Immature natural killer cell (primary cell): ENCODE results near the gene FOXO3. TPM values are rescaled to one million over a fixed set of nuclear protein-coding genes. Genes with fewer than 3 reads are reported as not detected.
A peak's percentile ranks its signal among the peaks of the same experiment; 100 is the strongest.

Experiments
- DNase-seq, 3 donors: peaks; one replicate each; pipeline ENCODE4 v3.0.0; 2022; ENCODE audit warnings: mixed read lengths in 1 of 3
- H3K27ac Mint-ChIP-seq, 6 donors: one replicate each; pipeline ENCODE4 v1.8.0; 2020; ENCODE audit warnings: mixed read lengths in 6 of 6, mild to moderate bottlenecking in 5 of 6, inconsistent platforms in 4 of 6, moderate library complexity in 3 of 6
- H3K27me3 Mint-ChIP-seq, 3 donors: one replicate each; pipeline ENCODE4 v1.8.0; 2020 to 2021; ENCODE audit warnings: low read depth in 3 of 3, mild to moderate bottlenecking in 3 of 3, mixed read lengths in 3 of 3, moderate library complexity in 3 of 3, inconsistent platforms in 1 of 3
- H3K36me3 Mint-ChIP-seq, 3 donors: one replicate each; pipeline ENCODE4 v1.8.0; 2020; ENCODE audit warnings: mixed read lengths in 3 of 3, inconsistent platforms in 2 of 3, mild to moderate bottlenecking in 2 of 3
- H3K4me1 Mint-ChIP-seq, 2 donors: one replicate each; pipeline ENCODE4 v1.8.0; 2020; ENCODE audit warnings: inconsistent platforms in 2 of 2, mild to moderate bottlenecking in 2 of 2, mixed read lengths in 2 of 2, moderate library complexity in 1 of 2
- H3K4me3 Mint-ChIP-seq, 5 donors: one replicate each; pipeline ENCODE4 v1.8.0; 2020; ENCODE audit warnings: mild to moderate bottlenecking in 5 of 5, mixed read lengths in 5 of 5, inconsistent platforms in 3 of 5, moderate library complexity in 3 of 5
- H3K9me3 Mint-ChIP-seq, 6 donors: one replicate each; pipeline ENCODE4 v1.8.0; 2020; ENCODE audit warnings: mild to moderate bottlenecking in 6 of 6, mixed read lengths in 6 of 6, inconsistent platforms in 4 of 6, moderate library complexity in 3 of 6
- polyA plus RNA-seq, 3 donors: library from polyadenylated mRNA; unstranded; fragments of 300-500 nt; fragmentation: Illumina TruSeq; gene quantifications; one replicate each; pipeline ENCODE4 v1.2.3, GENCODE V29; 2021

FOXO3 gene
- polyA plus RNA-seq, 3 donors from 2014 or later: 20.3 to 41.3 (median 36.4) TPM

GRCh38 chr6:108693430-108694154, 132.9 kb downstream of the FOXO3 start:
- Mint-ChIP-seq H3K4me1 (no peaks in the 10 kb centered on the region), H3K4me3 (no peak overlapping the region), H3K27me3 (peaks cover 0 to 2% (median 0%) of the 10 kb centered on the region in 3 donors), H3K27ac (peak overlapping the region in 1 of 6 donors; percentile 15), H3K36me3 (peaks cover 0 to 10% (median 3%) of the 10 kb centered on the region in 3 donors), H3K9me3 (no peaks in the 10 kb centered on the region)
- no peak for DNase-seq

- no peak overlapping the region for H3K4me3 Mint-ChIP-seq
- H3K4me1 Mint-ChIP-seq: no peaks in the 10 kb centered on the region
- H3K27ac Mint-ChIP-seq: no peak overlapping the region
- H3K36me3 Mint-ChIP-seq: peaks cover 0 to 7% (median 3%) of the 10 kb centered on the region in 3 donors
- H3K9me3 Mint-ChIP-seq: no peaks in the 10 kb centered on the region
- DNase-seq: no peak
- no peaks in the 10 kb centered on the region for H3K27me3 Mint-ChIP-seq
These were observed 134.1 kb downstream of the FOXO3 start for GRCh38 chr6:108694816-108695215.

GRCh38 chr6:108697561-108698161, 136.9 kb downstream of the FOXO3 start:
- no peak overlapping the region for H3K27ac Mint-ChIP-seq
- H3K4me1 Mint-ChIP-seq: peaks cover under 1 to 6% of the 10 kb centered on the region in 2 donors
- peaks cover 5 to 21% (median 12%) of the 10 kb centered on the region in 6 donors for H3K9me3 Mint-ChIP-seq
- H3K36me3 Mint-ChIP-seq: peaks cover 15 to 22% (median 15%) of the 10 kb centered on the region in 3 donors
- H3K27me3 Mint-ChIP-seq: no peaks in the 10 kb centered on the region
- DNase-seq: no peak
- no peak overlapping the region for H3K4me3 Mint-ChIP-seq

GRCh38 chr6:108698593-108699289, 138.0 kb downstream of the FOXO3 start:
- no peak overlapping the region for H3K4me3 Mint-ChIP-seq
- H3K36me3 Mint-ChIP-seq: peaks cover 15 to 22% (median 19%) of the 10 kb centered on the region in 3 donors
- H3K27ac Mint-ChIP-seq: no peak overlapping the region
- H3K9me3 Mint-ChIP-seq: peaks cover 8 to 24% (median 17%) of the 10 kb centered on the region in 6 donors
- no peaks in the 10 kb centered on the region for H3K27me3 Mint-ChIP-seq
- no peak for DNase-seq
- H3K4me1 Mint-ChIP-seq: peaks cover 4 to 12% of the 10 kb centered on the region in 2 donors

- H3K27me3 Mint-ChIP-seq: no peaks in the 10 kb centered on the region
- no peak overlapping the region for H3K4me3 Mint-ChIP-seq
- peak overlapping the region in 1 of 6 donors; percentile 25 for H3K27ac Mint-ChIP-seq
- peaks cover 15 to 22% (median 19%) of the 10 kb centered on the region in 3 donors for H3K36me3 Mint-ChIP-seq
- DNase-seq: no peak
- H3K9me3 Mint-ChIP-seq: peaks cover 8 to 24% (median 17%) of the 10 kb centered on the region in 6 donors
- H3K4me1 Mint-ChIP-seq: peaks cover 4 to 12% of the 10 kb centered on the region in 2 donors
These were observed 138.7 kb downstream of the FOXO3 start for GRCh38 chr6:108699290-108700041.

- H3K36me3 Mint-ChIP-seq: peaks cover 15 to 23% (median 19%) of the 10 kb centered on the region in 3 donors
- peak overlapping the region in 1 of 6 donors; percentile 40 for H3K27ac Mint-ChIP-seq
- H3K4me1 Mint-ChIP-seq: peaks cover 4 to 12% of the 10 kb centered on the region in 2 donors
- H3K4me3 Mint-ChIP-seq: peak overlapping the region in 1 of 5 donors; percentile 40
- no peaks in the 10 kb centered on the region for H3K27me3 Mint-ChIP-seq
- no peak for DNase-seq
- peaks cover 8 to 24% (median 18%) of the 10 kb centered on the region in 6 donors for H3K9me3 Mint-ChIP-seq
These were observed 141.6 kb downstream of the FOXO3 start for GRCh38 chr6:108702106-108702851.

- peaks cover 0 to 2% (median 0%) of the 10 kb centered on the region in 3 donors for H3K27me3 Mint-ChIP-seq
- H3K36me3 Mint-ChIP-seq: peaks cover 6 to 13% (median 11%) of the 10 kb centered on the region in 3 donors
- H3K27ac Mint-ChIP-seq: no peak overlapping the region
- peaks cover 7 to 18% (median 14%) of the 10 kb centered on the region in 6 donors for H3K9me3 Mint-ChIP-seq
- DNase-seq: no peak
- peaks cover 4 to 12% of the 10 kb centered on the region in 2 donors for H3K4me1 Mint-ChIP-seq
- no peak overlapping the region for H3K4me3 Mint-ChIP-seq
These were observed 145.9 kb downstream of the FOXO3 start for GRCh38 chr6:108706649-108707048.

GRCh38 chr6:108707328-108707976, 146.7 kb downstream of the FOXO3 start:
- peaks cover 4 to 8% of the 10 kb centered on the region in 2 donors for H3K4me1 Mint-ChIP-seq
- H3K27ac Mint-ChIP-seq: no peak overlapping the region
- peaks cover 0 to 10% (median 7%) of the 10 kb centered on the region in 6 donors for H3K9me3 Mint-ChIP-seq
- DNase-seq: no peak
- no peak overlapping the region for H3K4me3 Mint-ChIP-seq
- peaks cover 0 to 9% (median 3%) of the 10 kb centered on the region in 3 donors for H3K36me3 Mint-ChIP-seq
- peaks cover 0 to 4% (median 0%) of the 10 kb centered on the region in 3 donors for H3K27me3 Mint-ChIP-seq

- H3K27me3 Mint-ChIP-seq: peaks cover 0 to 5% (median 1%) of the 10 kb centered on the region in 3 donors
- peaks cover 0 to 4% (median 0%) of the 10 kb centered on the region in 3 donors for H3K36me3 Mint-ChIP-seq
- H3K9me3 Mint-ChIP-seq: peaks cover 0 to under 1% (median 0%) of the 10 kb centered on the region in 6 donors
- H3K4me3 Mint-ChIP-seq: no peak overlapping the region
- no peak for DNase-seq
- H3K4me1 Mint-ChIP-seq: peaks cover 16% of the 10 kb centered on the region in 2 donors
- no peak overlapping the region for H3K27ac Mint-ChIP-seq
These were observed 149.3 kb downstream of the FOXO3 start for GRCh38 chr6:108710030-108710429.

- DNase-seq: no peak
- Mint-ChIP-seq H3K4me3 (no peak overlapping the region), H3K4me1 (peaks cover 21% of the 10 kb centered on the region in 2 donors), H3K27me3 (peaks cover 0 to 5% (median 4%) of the 10 kb centered on the region in 3 donors), H3K27ac (no peak overlapping the region), H3K9me3 (no peaks in the 10 kb centered on the region), H3K36me3 (no peaks in the 10 kb centered on the region)
These were observed 149.8 kb downstream of the FOXO3 start for GRCh38 chr6:108710551-108710950.

GRCh38 chr6:108711071-108711470, 150.4 kb downstream of the FOXO3 start:
- Mint-ChIP-seq H3K27ac (no peak overlapping the region), H3K27me3 (peaks cover 0 to 7% (median 5%) of the 10 kb centered on the region in 3 donors), H3K4me1 (peaks cover 25 to 26% of the 10 kb centered on the region in 2 donors), H3K36me3 (no peaks in the 10 kb centered on the region), H3K9me3 (no peaks in the 10 kb centered on the region), H3K4me3 (no peak overlapping the region)
- DNase-seq: no peak

- H3K9me3 Mint-ChIP-seq: no peaks in the 10 kb centered on the region
- no peak for DNase-seq
- H3K4me1 Mint-ChIP-seq: peaks cover 25 to 27% of the 10 kb centered on the region in 2 donors
- H3K4me3 Mint-ChIP-seq: no peak overlapping the region
- H3K27ac Mint-ChIP-seq: no peak overlapping the region
- peaks cover 0 to 7% (median 5%) of the 10 kb centered on the region in 3 donors for H3K27me3 Mint-ChIP-seq
- H3K36me3 Mint-ChIP-seq: no peaks in the 10 kb centered on the region
These were observed 151.1 kb downstream of the FOXO3 start for GRCh38 chr6:108711826-108712225.
